H9 (cell line): Measurements from ENCODE around the gene KAT2B. TPM values are rescaled to one million over a fixed set of nuclear protein-coding genes. Genes with fewer than 3 reads are reported as not detected.
A peak's percentile ranks its signal among the peaks of the same experiment; 100 is the strongest.

ENCODE experiments used
- DNase-seq: peaks from one replicate; pipeline ENCODE4 v3.0.0-alpha.2; 2017
- H2AFZ ChIP-seq: one replicate; pipeline ENCODE4 v1.6.1; 2013; ENCODE audit warnings: mild to moderate bottlenecking, low read length, control low read depth, moderate library complexity
- H2AK5ac ChIP-seq: 2 replicates; pipeline ENCODE4 v1.6.1; 2013; ENCODE audit warnings: low read length, control low read depth, mixed read lengths; ENCODE audit not compliant: insufficient read length
- H2BK120ac ChIP-seq: one replicate; pipeline ENCODE4 v1.6.1; 2013; ENCODE audit warnings: low read depth, mild to moderate bottlenecking, low read length, control low read depth, inconsistent platforms; ENCODE audit not compliant: poor library complexity, severe bottlenecking
- H2BK12ac ChIP-seq: 2 replicates; pipeline ENCODE4 v1.6.1; 2013; ENCODE audit warnings: low read length, control low read depth, mixed read lengths, low read depth; ENCODE audit not compliant: insufficient read length
- H2BK15ac ChIP-seq: 2 replicates; pipeline ENCODE4 v1.6.1; 2013; ENCODE audit warnings: low read depth, low read length, control low read depth
- H2BK20ac ChIP-seq: one replicate; pipeline ENCODE4 v1.6.1; 2013; ENCODE audit warnings: low read depth, mild to moderate bottlenecking, low read length, control low read depth, inconsistent platforms; ENCODE audit not compliant: poor library complexity, severe bottlenecking
- H2BK5ac ChIP-seq: 2 replicates; pipeline ENCODE4 v1.6.1; 2013; ENCODE audit warnings: low read length, control low read depth, mixed read lengths; ENCODE audit not compliant: insufficient read length
- H3K14ac ChIP-seq: 2 replicates; pipeline ENCODE4 v1.6.1; 2013; ENCODE audit warnings: low read length, control low read depth; ENCODE audit not compliant: insufficient read depth
- H3K18ac ChIP-seq: 2 replicates; pipeline ENCODE4 v1.6.1; 2013; ENCODE audit warnings: low read depth, mild to moderate bottlenecking, mixed read lengths, low read length, control low read depth; ENCODE audit not compliant: insufficient read length
- H3K23ac ChIP-seq: 2 replicates; pipeline ENCODE4 v1.6.1; 2013; ENCODE audit warnings: low read length, control low read depth, mixed read lengths, low read depth; ENCODE audit not compliant: insufficient read length
- H3K23me2 ChIP-seq: 2 replicates; pipeline ENCODE4 v1.6.1; 2013; ENCODE audit warnings: low read depth, mild to moderate bottlenecking, mixed read lengths, low read length, control low read depth; ENCODE audit not compliant: insufficient read length, poor library complexity, severe bottlenecking
- H3K27ac ChIP-seq: 2 replicates; pipeline ENCODE4 v1.5.1; 2013; ENCODE audit warnings: low read length, control low read depth, mixed read lengths, low read depth; ENCODE audit not compliant: insufficient read length
- H3K27me3 ChIP-seq: 2 replicates; pipeline ENCODE4 v1.6.1; 2013; ENCODE audit warnings: low read length, control low read depth, inconsistent platforms; ENCODE audit not compliant: insufficient read depth
- H3K4ac ChIP-seq: 2 replicates; pipeline ENCODE4 v1.6.1; 2013; ENCODE audit warnings: low read depth, mild to moderate bottlenecking, control low read depth, inconsistent platforms, low read length, moderate library complexity
- H3K4me1 ChIP-seq: 2 replicates; pipeline ENCODE4 v1.6.1; 2013; ENCODE audit warnings: low read length, control low read depth, inconsistent platforms; ENCODE audit not compliant: insufficient read depth
- H3K4me2 ChIP-seq: 2 replicates; pipeline ENCODE4 v1.6.1; 2013; ENCODE audit warnings: low read length, control low read depth, mixed read lengths; ENCODE audit not compliant: insufficient read length, insufficient read depth
- H3K56ac ChIP-seq: 2 replicates; pipeline ENCODE4 v1.6.1; 2013; ENCODE audit warnings: low read depth, mild to moderate bottlenecking, mixed read lengths, low read length, control low read depth; ENCODE audit not compliant: insufficient read length
- H3K79me1 ChIP-seq: 2 replicates; pipeline ENCODE4 v1.6.1; 2013; ENCODE audit warnings: low read depth, mild to moderate bottlenecking, moderate library complexity, low read length, control low read depth, inconsistent platforms; ENCODE audit not compliant: insufficient read depth, poor library complexity, severe bottlenecking
- H3K79me2 ChIP-seq: 2 replicates; pipeline ENCODE4 v1.6.1; 2013; ENCODE audit warnings: low read length, control low read depth, inconsistent platforms; ENCODE audit not compliant: insufficient read depth
- H3K9ac ChIP-seq: 2 replicates; pipeline ENCODE4 v1.6.1; 2013; ENCODE audit warnings: low read length, control low read depth, mixed read lengths; ENCODE audit not compliant: insufficient read length; ENCODE audit errors: extremely low read depth
- H3K9me3 ChIP-seq: one replicate; pipeline ENCODE4 v1.6.1; 2013; ENCODE audit warnings: low read depth, low read length, inconsistent platforms; ENCODE audit not compliant: control insufficient read depth
- H3T11ph ChIP-seq: one replicate; pipeline ENCODE4 v1.6.1; 2013; ENCODE audit warnings: mild to moderate bottlenecking, low read length, control low read depth, inconsistent platforms
- H4K20me1 ChIP-seq: one replicate; pipeline ENCODE4 v1.6.1; 2013; ENCODE audit not compliant: control insufficient read depth, insufficient read length, insufficient read depth
- H4K5ac ChIP-seq: 2 replicates; pipeline ENCODE4 v1.6.1; 2013; ENCODE audit warnings: low read depth, mild to moderate bottlenecking, mixed read lengths, low read length, control low read depth; ENCODE audit not compliant: insufficient read length
- H4K8ac ChIP-seq: replicated peaks from 2 replicates; pipeline ENCODE4 v1.6.1; 2013; ENCODE audit warnings: low read length, control low read depth, mixed read lengths, low read depth; ENCODE audit not compliant: insufficient read length
- H4K91ac ChIP-seq: 2 replicates; pipeline ENCODE4 v1.6.1; 2013; ENCODE audit warnings: low read depth, mild to moderate bottlenecking, moderate library complexity, mixed read lengths, low read length, control low read depth; ENCODE audit not compliant: insufficient read length
- H3K27ac Mint-ChIP-seq, 3 experiments: 2 replicates in 2 of 3; 3 replicates in 1 of 3; pipeline ENCODE4 v1.8.0; 2020 to 2021; ENCODE audit warnings: mixed read lengths in 3 of 3, mild to moderate bottlenecking in 1 of 3, moderate library complexity in 1 of 3
- H3K27me3 Mint-ChIP-seq: 2 replicates; pipeline ENCODE4 v1.8.0; 2021; ENCODE audit warnings: low read depth, mild to moderate bottlenecking, moderate library complexity, mixed read lengths
- H3K36me3 Mint-ChIP-seq, 3 experiments: 2 replicates in 2 of 3; 3 replicates in 1 of 3; pipeline ENCODE4 v1.8.0; 2020 to 2021; ENCODE audit warnings: low read depth in 3 of 3, mixed read lengths in 3 of 3; ENCODE audit not compliant: insufficient read depth in 1 of 3
- H3K4me1 Mint-ChIP-seq, 2 experiments: 2 replicates each; pipeline ENCODE4 v1.8.0; 2020; ENCODE audit warnings: mixed read lengths in 2 of 2
- H3K4me3 Mint-ChIP-seq, 2 experiments: 2 replicates in 1 of 2; 3 replicates in 1 of 2; pipeline ENCODE4 v1.8.0; 2020 to 2021; ENCODE audit warnings: mild to moderate bottlenecking in 2 of 2, mixed read lengths in 2 of 2, moderate library complexity in 1 of 2
- H3K9me3 Mint-ChIP-seq, 2 experiments: 2 replicates in 1 of 2; 3 replicates in 1 of 2; pipeline ENCODE4 v1.8.0; 2020; ENCODE audit warnings: mild to moderate bottlenecking in 2 of 2, mixed read lengths in 2 of 2, moderate library complexity in 1 of 2
- CTCF ChIP-seq: fragments of 200-600 bp; sonication (generic); conservative IDR thresholded peaks from 3 replicates; pipeline ENCODE4 v1.8.0; 2021; ENCODE audit warnings: antibody characterized with exemption, mild to moderate bottlenecking
- WGBS: extraction: QIAGEN DNeasy Blood & Tissue Kit; methylation state at CpG from one replicate; pipeline ENCODE4 v1.1.7; 2013; ENCODE audit warnings: missing lambda C conversion rate, low lambda C conversion rate, mixed read lengths; ENCODE audit not compliant: insufficient read length; ENCODE audit errors: extremely low coverage; 5-methylcytosine and 5-hydroxymethylcytosine counted together
- total RNA-seq: library from RNA; stranded (reverse); gene quantifications from 2 replicates; pipeline ENCODE4 v1.2.1, GENCODE V29; 2021

Gene KAT2B
- total RNA-seq, 1 experiment from 2014 or later, result 6.3 TPM

- peak overlapping the region in 1 of 3 experiments; percentile 85; a peak in 2 of 7 replicates for H3K27ac Mint-ChIP-seq
- Histone ChIP-seq H4K8ac (no peak overlapping the region), H2BK120ac (no peak overlapping the region), H3K79me2 (no peaks in the 10 kb centered on the region), H2AFZ (no peak overlapping the region), H2AK5ac (no peak overlapping the region), H3T11ph (no peak overlapping the region), H3K27me3 (no peaks in the 10 kb centered on the region), H3K9me3 (no peaks in the 10 kb centered on the region), H4K5ac (no peak overlapping the region), H4K20me1 (no peaks in the 10 kb centered on the region), H3K79me1 (no peaks in the 10 kb centered on the region), H3K23me2 (no peaks in the 10 kb centered on the region), H3K4me1 (no peaks in the 10 kb centered on the region; the same call in 1 of the 2 replicates), H3K27ac (no peak overlapping the region), H3K9ac (no peak overlapping the region), H3K23ac (no peak overlapping the region), H2BK12ac (no peak overlapping the region), H2BK20ac (no peak overlapping the region), H3K56ac (no peak overlapping the region), H3K18ac (no peak overlapping the region), H3K4me2 (no peak overlapping the region), H2BK15ac (no peak overlapping the region), H2BK5ac (no peak overlapping the region), H3K14ac (no peak overlapping the region), H4K91ac (no peak overlapping the region), H3K4ac (no peak overlapping the region)
- no peak for DNase-seq
- no peaks in the 10 kb centered on the region; a peak in 1 of 7 replicates for H3K36me3 Mint-ChIP-seq
- H3K27me3 Mint-ChIP-seq, result peaks cover 9% of the 10 kb centered on the region
- TF ChIP-seq CTCF, result no peak
- WGBS, result no CpG with 5 or more reads among the region's 6 CpGs
- no peak overlapping the region for H3K4me3 Mint-ChIP-seq
- no peaks in the 10 kb centered on the region for H3K9me3 Mint-ChIP-seq
- peaks cover 46 to 54% of the 10 kb centered on the region in 2 experiments for H3K4me1 Mint-ChIP-seq
Observed at GRCh38 chr3:20074226-20075063, 34.2 kb downstream of the KAT2B start.
